Measurements from ENCODE around the gene ADAM10.

ADAM10 gene

GRCh38 chr15:58755956-58756355 is 6.4 kb upstream of the ADAM10 start:
- DNase-seq (ENCODE audit: low read depth) = no peak

DNA sequence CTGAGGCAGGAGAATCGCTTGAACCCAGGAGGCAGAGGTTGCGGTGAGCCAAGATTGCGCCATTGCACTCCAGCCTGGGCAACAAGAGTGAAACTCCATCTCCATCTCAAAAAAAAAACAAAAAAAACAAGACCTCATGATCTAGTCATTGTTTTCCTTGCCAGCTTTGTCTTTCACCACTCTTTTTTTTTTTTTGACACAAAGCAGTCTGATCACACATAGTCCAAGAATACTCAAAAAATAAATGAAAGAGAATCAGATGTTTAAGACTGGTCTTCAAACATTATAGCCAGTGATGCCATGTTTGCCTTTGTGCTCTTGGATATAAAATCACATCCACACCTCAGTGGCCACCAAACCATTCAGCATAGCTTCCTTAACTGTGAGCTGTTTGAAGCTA is 5.8 kb upstream of the ADAM10 start:
- DNase-seq (ENCODE audit: low read depth) = no peak

GRCh38 chr15:58752716-58753115 is 3.2 kb upstream of the ADAM10 start:
- no peak for DNase-seq (ENCODE audit: low read depth)

GRCh38 chr15:58748852-58749531 is 515 bp downstream of the ADAM10 start:
- peak; percentile 31 for DNase-seq (ENCODE audit: low read depth)

GRCh38 chr15:58748040-58748851 is 1.3 kb downstream of the ADAM10 start:
- no peak for DNase-seq (ENCODE audit: low read depth)

- DNase-seq (ENCODE audit: low read depth) = no peak
These were observed 3.3 kb downstream of the ADAM10 start for GRCh38 chr15:58746174-58746573.

DNA sequence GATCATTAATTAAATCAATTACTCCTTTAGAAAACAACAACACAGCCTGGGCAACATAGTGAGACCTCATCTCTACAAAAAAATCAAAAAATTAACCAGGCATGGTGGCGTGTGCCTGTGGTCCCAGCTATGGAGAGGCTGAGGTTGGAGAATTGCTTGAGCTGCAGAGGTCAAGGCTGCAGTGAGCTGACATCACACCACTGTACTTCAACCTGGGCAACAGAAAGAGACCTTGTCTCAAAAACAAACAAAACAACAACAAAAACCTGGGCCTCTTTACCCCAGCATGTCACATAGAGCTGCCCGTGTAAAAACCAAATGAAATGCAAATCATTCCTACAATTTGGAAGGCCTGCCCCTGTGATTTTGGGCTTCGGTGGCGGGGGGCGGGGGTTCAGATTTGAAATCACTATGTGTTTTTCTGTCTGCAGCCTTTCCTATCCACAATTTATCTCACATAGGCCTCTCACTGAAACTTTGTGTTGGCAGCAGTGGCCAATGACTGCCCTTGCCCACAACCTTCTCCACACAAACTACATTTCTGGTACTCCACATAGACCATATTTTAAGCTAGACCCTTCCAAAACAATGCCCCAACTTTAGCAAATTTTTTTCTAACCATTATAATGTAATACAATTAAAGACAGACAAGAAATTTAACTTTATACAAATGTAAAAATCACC is 6.5 kb downstream of the ADAM10 start:
- DNase-seq (ENCODE audit: low read depth) = no peak

DNA sequence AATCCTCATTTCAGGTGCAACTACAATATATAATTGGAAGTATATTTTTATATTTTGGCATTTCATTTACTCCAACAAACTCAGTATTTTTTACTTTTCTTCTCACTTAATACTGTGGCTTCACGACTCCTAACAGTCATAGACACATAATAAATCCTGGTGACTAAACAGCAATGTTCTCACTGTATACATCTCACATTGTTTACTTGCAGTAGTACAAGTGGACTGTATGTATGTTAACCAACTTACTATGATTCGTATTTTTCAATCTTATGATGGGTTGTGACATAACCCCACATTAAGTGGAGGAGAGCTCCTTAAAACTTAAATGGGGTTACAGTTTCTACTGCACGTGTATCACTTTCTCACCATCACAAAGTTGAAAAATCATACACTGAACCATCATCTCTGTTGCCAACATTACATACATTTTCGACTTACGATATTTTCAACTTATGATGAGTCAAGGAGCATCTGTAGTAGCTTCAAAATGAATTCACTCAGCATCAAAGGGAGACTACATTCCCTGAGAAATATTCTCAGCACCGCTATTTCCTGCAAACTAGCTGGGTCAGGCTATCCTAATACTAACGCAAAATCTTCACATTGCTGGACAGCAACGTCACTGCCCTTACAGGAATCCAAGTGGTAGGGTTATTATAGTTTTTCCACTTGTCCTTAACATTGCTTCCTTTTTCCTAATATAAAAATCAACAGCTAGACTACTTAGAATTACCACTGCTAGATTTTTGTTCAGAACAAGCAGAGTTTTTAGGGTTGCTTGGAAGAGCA is 7.3 kb downstream of the ADAM10 start:
- no peak for DNase-seq (ENCODE audit: low read depth)

DNA sequence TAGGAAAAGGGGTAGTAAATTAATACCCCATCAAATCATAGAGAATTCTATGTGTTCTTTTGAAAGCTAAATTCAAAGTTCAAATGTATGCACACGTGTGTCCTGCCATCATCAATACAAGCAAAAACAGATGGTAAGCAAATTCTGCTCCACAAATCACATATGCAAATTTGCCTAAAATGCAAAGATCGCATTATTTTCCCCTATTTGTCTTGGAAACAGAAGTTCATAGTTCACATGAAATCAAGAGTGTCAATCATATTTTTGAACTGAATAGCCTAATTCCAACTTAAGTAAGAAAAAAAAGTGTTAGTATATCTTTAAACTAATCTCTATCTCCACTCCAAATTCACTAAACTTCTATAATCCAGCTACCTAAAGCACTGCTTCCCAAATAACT is 8.5 kb downstream of the ADAM10 start:
- DNase-seq (ENCODE audit: low read depth) = no peak

DNA sequence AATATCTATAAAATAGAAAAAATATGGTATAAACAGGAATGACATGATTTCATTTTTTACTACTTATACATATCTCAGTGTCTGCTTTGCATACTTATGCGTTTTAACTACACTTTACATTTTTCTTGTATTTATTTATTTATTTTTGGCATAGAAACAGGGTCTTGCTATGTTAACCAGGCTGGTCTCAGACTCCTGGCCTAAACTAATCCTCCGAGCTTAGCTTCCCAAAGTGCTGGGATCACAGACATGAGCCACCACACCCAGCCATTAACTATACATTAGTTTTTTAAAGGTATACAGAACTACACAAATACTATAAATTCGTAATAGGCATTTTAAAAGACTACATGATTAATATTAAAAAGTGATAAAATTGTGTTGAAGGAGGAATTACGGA is 9.1 kb downstream of the ADAM10 start:
- no peak for DNase-seq (ENCODE audit: low read depth)

- DNase-seq (ENCODE audit: low read depth) = no peak
These were observed 11.3 kb downstream of the ADAM10 start for GRCh38 chr15:58738046-58738707.

DNA sequence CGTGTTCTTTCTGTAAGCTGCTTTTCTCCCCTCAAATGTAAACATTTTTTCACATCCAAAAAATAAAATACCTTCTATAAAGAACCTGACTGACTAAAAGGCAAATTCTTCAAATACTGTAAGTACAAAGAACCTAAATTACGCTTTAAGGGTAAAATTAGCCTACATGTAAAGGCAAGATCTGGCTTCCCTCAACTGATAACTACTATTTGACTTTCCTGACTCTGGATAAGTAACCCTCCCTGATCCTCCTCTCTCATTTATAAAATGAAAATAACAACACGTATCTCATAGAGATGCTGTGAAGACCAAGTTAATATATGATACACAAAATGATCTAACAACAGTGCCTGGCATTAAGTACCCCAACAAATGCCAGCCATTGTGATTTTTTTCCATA is 12.2 kb downstream of the ADAM10 start:
- no peak for DNase-seq (ENCODE audit: low read depth)

- DNase-seq (ENCODE audit: low read depth) = no peak
These were observed 13.4 kb downstream of the ADAM10 start for GRCh38 chr15:58736018-58736643.

- no peak for DNase-seq (ENCODE audit: low read depth)
These were observed 14.6 kb downstream of the ADAM10 start for GRCh38 chr15:58734859-58735258.

DNA sequence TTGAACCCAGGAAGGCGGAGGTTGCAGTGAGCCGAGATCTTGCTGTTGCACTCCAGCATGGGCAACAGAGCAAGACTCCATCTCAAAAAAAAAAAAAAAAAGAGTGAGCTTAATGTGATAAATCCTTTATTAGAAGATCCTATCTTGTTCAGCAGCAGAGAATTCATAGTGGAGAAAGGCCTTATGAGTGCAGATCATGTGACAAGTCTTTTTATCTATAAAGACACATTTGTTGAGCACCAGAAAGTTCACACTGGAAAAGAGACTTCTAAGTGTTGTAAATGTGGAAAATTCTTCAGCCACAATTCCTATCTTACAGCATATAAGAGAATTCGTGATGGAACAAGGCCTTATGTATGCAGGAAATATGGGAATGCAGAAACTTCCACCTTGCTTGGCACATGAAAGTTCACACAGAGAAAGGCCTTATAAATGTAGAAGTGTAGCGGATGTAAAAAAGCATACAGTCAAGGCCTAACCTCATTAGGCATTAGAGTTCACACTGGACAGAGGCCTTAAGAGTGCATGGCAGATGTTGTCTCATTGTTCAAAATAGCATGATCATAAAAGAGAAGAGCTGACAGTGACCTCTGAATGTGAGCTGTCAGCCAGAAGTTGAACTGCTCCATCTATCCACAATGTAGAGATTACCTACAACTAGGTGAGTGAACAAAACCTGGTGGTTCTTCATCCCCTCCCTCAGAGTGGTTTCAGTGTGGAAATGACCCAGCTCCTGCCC is 16.7 kb downstream of the ADAM10 start:
- no peak for DNase-seq (ENCODE audit: low read depth)

- DNase-seq (ENCODE audit: low read depth) = no peak
These were observed 17.6 kb downstream of the ADAM10 start for GRCh38 chr15:58731756-58732535.

GRCh38 chr15:58726867-58727266 is 22.6 kb downstream of the ADAM10 start:
- DNase-seq (ENCODE audit: low read depth) = no peak

- no peak for DNase-seq (ENCODE audit: low read depth)
These were observed 25.0 kb downstream of the ADAM10 start for GRCh38 chr15:58724466-58724865.

DNA sequence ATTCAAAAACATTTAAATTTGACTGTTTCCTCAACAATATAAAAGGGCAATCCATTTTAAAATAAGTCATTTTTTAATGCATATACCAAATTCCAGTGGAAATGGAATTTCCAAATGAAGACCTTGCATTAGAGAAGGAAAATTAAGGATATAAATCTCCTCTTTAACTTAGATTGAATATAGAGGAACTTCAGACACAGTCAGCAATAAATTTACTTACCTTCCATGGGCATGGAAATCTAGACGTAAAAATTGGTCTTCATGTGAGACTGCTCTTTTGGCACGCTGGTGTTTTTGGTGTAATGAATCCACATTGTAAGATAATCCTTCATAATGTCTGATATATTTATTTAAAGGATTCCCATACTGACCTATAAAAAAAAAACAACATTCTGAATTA is 32.1 kb downstream of the ADAM10 start:
- DNase-seq (ENCODE audit: low read depth) = no peak

DNA sequence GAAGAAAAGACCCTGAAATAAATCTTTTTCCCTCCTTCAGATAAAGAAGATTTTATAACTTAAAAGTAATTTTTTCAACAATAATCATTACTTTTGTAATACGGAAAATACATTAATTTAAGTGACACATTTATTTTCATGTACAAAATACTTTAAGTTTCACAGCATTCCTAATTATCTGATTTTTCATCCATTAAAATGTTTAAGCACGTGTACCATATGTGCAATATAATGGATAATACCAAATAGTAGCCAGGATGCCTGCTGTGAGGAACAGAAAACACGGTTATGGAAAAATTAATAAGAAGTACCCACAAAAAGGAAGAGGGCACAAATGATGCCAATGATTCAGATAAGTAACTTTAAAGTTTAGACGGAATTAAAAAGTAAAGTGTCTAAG is 33.5 kb downstream of the ADAM10 start:
- no peak for DNase-seq (ENCODE audit: low read depth)
